Measurements from ENCODE around the gene GXYLT2.

GXYLT2 gene

GRCh38 chr3:72951259-72951722 lies 63.4 kb downstream of the GXYLT2 start:
- TF ChIP-seq ZNF274 (IDR thresholded peaks at IDR 0.05; ENCODE audit: low read depth, low read length) (no peak), YY1 (IDR thresholded peaks at IDR 0.05; ENCODE audit: insufficient read depth, insufficient read length) (no peak), SUZ12 (IDR thresholded peaks at IDR 0.05; ENCODE audit: extremely low read depth, insufficient read depth, insufficient read length) (no peak)
- Histone ChIP-seq H3K4me1 (ENCODE audit: insufficient read depth, insufficient read length) (peaks cover 3% of the 10 kb centered on the region), H3K4me3 (ENCODE audit: insufficient read length, low read depth) (no peak overlapping the region), H3K27me3 (ENCODE audit: insufficient read depth, insufficient read length) (no peaks in the 10 kb centered on the region), H3K36me3 (ENCODE audit: insufficient read depth, insufficient read length, low read length) (peaks cover 7% of the 10 kb centered on the region), H3K9ac (ENCODE audit: insufficient read length, low read depth) (no peak overlapping the region), H3K9me3 (ENCODE audit: insufficient read depth, low read length) (no peaks in the 10 kb centered on the region)
- no peak for DNase-seq (ENCODE audit: low read depth, low spot score)

- TF ChIP-seq SUZ12 (IDR thresholded peaks at IDR 0.05; ENCODE audit: extremely low read depth, insufficient read depth, insufficient read length): no peak
- no peak for TF ChIP-seq ZNF274 (IDR thresholded peaks at IDR 0.05; ENCODE audit: low read depth, low read length)
- TF ChIP-seq YY1 (IDR thresholded peaks at IDR 0.05; ENCODE audit: insufficient read depth, insufficient read length): no peak
- peaks cover 3% of the 10 kb centered on the region for H3K4me1 ChIP-seq (ENCODE audit: insufficient read depth, insufficient read length)
- no peak for DNase-seq (ENCODE audit: low read depth, low spot score)
- H3K9me3 ChIP-seq (ENCODE audit: insufficient read depth, low read length): no peaks in the 10 kb centered on the region
- no peaks in the 10 kb centered on the region for H3K27me3 ChIP-seq (ENCODE audit: insufficient read depth, insufficient read length)
- peaks cover 10% of the 10 kb centered on the region for H3K36me3 ChIP-seq (ENCODE audit: insufficient read depth, insufficient read length, low read length)
- no peak overlapping the region for H3K4me3 ChIP-seq (ENCODE audit: insufficient read length, low read depth)
- H3K9ac ChIP-seq (ENCODE audit: insufficient read length, low read depth): no peak overlapping the region
Observed at GRCh38 chr3:72953325-72953956, 65.6 kb downstream of the GXYLT2 start.

- Histone ChIP-seq H3K36me3 (ENCODE audit: insufficient read depth, insufficient read length, low read length) (peaks cover 20% of the 10 kb centered on the region), H3K4me1 (ENCODE audit: insufficient read depth, insufficient read length) (no peaks in the 10 kb centered on the region), H3K27me3 (ENCODE audit: insufficient read depth, insufficient read length) (no peaks in the 10 kb centered on the region), H3K9ac (ENCODE audit: insufficient read length, low read depth) (no peak overlapping the region), H3K9me3 (ENCODE audit: insufficient read depth, low read length) (no peaks in the 10 kb centered on the region), H3K4me3 (ENCODE audit: insufficient read length, low read depth) (no peak overlapping the region)
- no peak for DNase-seq (ENCODE audit: low read depth, low spot score)
- TF ChIP-seq YY1 (IDR thresholded peaks at IDR 0.05; ENCODE audit: insufficient read depth, insufficient read length): no peak
- TF ChIP-seq ZNF274 (IDR thresholded peaks at IDR 0.05; ENCODE audit: low read depth, low read length): no peak
- TF ChIP-seq SUZ12 (IDR thresholded peaks at IDR 0.05; ENCODE audit: extremely low read depth, insufficient read depth, insufficient read length): no peak
Observed at GRCh38 chr3:72957297-72957696, 69.5 kb downstream of the GXYLT2 start.

- Histone ChIP-seq H3K27me3 (ENCODE audit: insufficient read depth, insufficient read length) (no peaks in the 10 kb centered on the region), H3K9me3 (ENCODE audit: insufficient read depth, low read length) (no peaks in the 10 kb centered on the region), H3K4me3 (ENCODE audit: insufficient read length, low read depth) (no peak overlapping the region), H3K4me1 (ENCODE audit: insufficient read depth, insufficient read length) (no peaks in the 10 kb centered on the region), H3K9ac (ENCODE audit: insufficient read length, low read depth) (no peak overlapping the region), H3K36me3 (ENCODE audit: insufficient read depth, insufficient read length, low read length) (peaks cover 20% of the 10 kb centered on the region)
- TF ChIP-seq SUZ12 (IDR thresholded peaks at IDR 0.05; ENCODE audit: extremely low read depth, insufficient read depth, insufficient read length) (no peak), ZNF274 (IDR thresholded peaks at IDR 0.05; ENCODE audit: low read depth, low read length) (no peak), YY1 (IDR thresholded peaks at IDR 0.05; ENCODE audit: insufficient read depth, insufficient read length) (no peak)
- no peak for DNase-seq (ENCODE audit: low read depth, low spot score)
Observed at GRCh38 chr3:72959336-72959735, 71.5 kb downstream of the GXYLT2 start.

GRCh38 chr3:72960812-72961518 lies 73.1 kb downstream of the GXYLT2 start:
- no peak overlapping the region for H3K9ac ChIP-seq (ENCODE audit: insufficient read length, low read depth)
- DNase-seq (ENCODE audit: low read depth, low spot score): no peak
- peaks cover 13% of the 10 kb centered on the region for H3K36me3 ChIP-seq (ENCODE audit: insufficient read depth, insufficient read length, low read length)
- no peaks in the 10 kb centered on the region for H3K27me3 ChIP-seq (ENCODE audit: insufficient read depth, insufficient read length)
- TF ChIP-seq YY1 (IDR thresholded peaks at IDR 0.05; ENCODE audit: insufficient read depth, insufficient read length): no peak
- no peak for TF ChIP-seq SUZ12 (IDR thresholded peaks at IDR 0.05; ENCODE audit: extremely low read depth, insufficient read depth, insufficient read length)
- no peak for TF ChIP-seq ZNF274 (IDR thresholded peaks at IDR 0.05; ENCODE audit: low read depth, low read length)
- no peak overlapping the region for H3K4me3 ChIP-seq (ENCODE audit: insufficient read length, low read depth)
- H3K9me3 ChIP-seq (ENCODE audit: insufficient read depth, low read length): no peaks in the 10 kb centered on the region
- H3K4me1 ChIP-seq (ENCODE audit: insufficient read depth, insufficient read length): no peaks in the 10 kb centered on the region

- Histone ChIP-seq H3K4me3 (ENCODE audit: insufficient read length, low read depth) (no peak overlapping the region), H3K9ac (ENCODE audit: insufficient read length, low read depth) (no peak overlapping the region), H3K36me3 (ENCODE audit: insufficient read depth, insufficient read length, low read length) (peaks cover 13% of the 10 kb centered on the region), H3K9me3 (ENCODE audit: insufficient read depth, low read length) (no peaks in the 10 kb centered on the region), H3K27me3 (ENCODE audit: insufficient read depth, insufficient read length) (no peaks in the 10 kb centered on the region), H3K4me1 (ENCODE audit: insufficient read depth, insufficient read length) (no peaks in the 10 kb centered on the region)
- no peak for TF ChIP-seq ZNF274 (IDR thresholded peaks at IDR 0.05; ENCODE audit: low read depth, low read length)
- TF ChIP-seq YY1 (IDR thresholded peaks at IDR 0.05; ENCODE audit: insufficient read depth, insufficient read length): no peak
- no peak for TF ChIP-seq SUZ12 (IDR thresholded peaks at IDR 0.05; ENCODE audit: extremely low read depth, insufficient read depth, insufficient read length)
- DNase-seq (ENCODE audit: low read depth, low spot score): no peak
Observed at GRCh38 chr3:72961752-72962151, 73.9 kb downstream of the GXYLT2 start.

GRCh38 chr3:72962317-72962716 lies 74.5 kb downstream of the GXYLT2 start:
- Histone ChIP-seq H3K27me3 (ENCODE audit: insufficient read depth, insufficient read length) (no peaks in the 10 kb centered on the region), H3K9ac (ENCODE audit: insufficient read length, low read depth) (no peak overlapping the region), H3K36me3 (ENCODE audit: insufficient read depth, insufficient read length, low read length) (peaks cover 14% of the 10 kb centered on the region), H3K4me3 (ENCODE audit: insufficient read length, low read depth) (no peak overlapping the region), H3K4me1 (ENCODE audit: insufficient read depth, insufficient read length) (no peaks in the 10 kb centered on the region), H3K9me3 (ENCODE audit: insufficient read depth, low read length) (no peaks in the 10 kb centered on the region)
- TF ChIP-seq ZNF274 (IDR thresholded peaks at IDR 0.05; ENCODE audit: low read depth, low read length) (no peak), SUZ12 (IDR thresholded peaks at IDR 0.05; ENCODE audit: extremely low read depth, insufficient read depth, insufficient read length) (no peak), YY1 (IDR thresholded peaks at IDR 0.05; ENCODE audit: insufficient read depth, insufficient read length) (no peak)
- no peak for DNase-seq (ENCODE audit: low read depth, low spot score)
